Embryonic facial prominence (tissue), 1 donor: ENCODE measurements around the gene LY6G6C.

Experiments used
- DNase-seq: peaks from one replicate; pipeline ENCODE4 v3.0.0-alpha.2; 2016; ENCODE audit errors: extremely low spot score

The LY6G6C gene

DNA sequence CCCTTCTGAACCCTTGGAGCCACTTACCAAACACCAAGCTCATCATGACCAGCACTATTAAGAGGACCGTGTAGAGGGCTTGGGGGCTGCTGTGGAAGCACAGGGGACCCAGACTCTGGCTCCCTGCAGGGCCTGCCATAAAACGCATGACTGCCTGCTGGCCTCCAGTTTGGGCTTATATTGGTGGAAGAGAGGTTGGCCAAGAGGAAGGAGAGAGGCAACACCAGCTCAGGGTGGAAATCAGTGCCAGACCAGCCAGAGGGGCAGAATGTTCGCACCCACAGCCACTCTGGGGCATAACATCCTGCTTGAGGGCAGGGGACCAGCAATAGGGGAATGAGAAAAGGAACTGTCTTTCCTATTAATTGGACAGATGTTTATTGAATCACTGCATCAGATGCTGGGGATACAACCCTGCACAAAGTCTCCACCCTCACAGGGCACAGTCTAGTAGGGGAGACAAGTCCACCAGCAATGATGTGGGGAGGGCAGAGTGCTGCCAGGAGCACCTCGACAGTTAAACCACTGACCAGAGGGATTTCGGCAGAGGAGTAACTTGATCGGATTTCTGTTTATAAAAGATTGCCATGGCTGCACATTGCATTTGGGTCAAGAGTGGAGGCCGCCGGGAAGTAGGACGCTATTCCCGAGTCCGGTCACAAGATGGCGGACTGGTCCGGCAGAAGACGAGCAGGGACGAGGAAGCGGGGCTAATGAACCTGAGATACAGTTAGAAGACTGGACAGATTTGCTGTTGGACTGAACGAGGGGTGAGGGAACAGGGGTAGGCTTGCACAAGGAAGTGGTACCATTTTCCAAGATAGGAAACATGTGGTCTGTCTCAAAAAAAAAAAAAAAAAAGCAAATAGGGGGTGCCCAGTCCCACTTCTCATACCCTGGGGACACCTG lies 41.1 kb downstream of the LY6G6C start, which contains the start of gene LY6G5C:
TSS of gene LY6G5C (minus strand) at position 842 of the 909 bp plus-strand sequence. CDS start at position 148, 694 bp downstream.
- DNase-seq, result peak; percentile 76

DNA sequence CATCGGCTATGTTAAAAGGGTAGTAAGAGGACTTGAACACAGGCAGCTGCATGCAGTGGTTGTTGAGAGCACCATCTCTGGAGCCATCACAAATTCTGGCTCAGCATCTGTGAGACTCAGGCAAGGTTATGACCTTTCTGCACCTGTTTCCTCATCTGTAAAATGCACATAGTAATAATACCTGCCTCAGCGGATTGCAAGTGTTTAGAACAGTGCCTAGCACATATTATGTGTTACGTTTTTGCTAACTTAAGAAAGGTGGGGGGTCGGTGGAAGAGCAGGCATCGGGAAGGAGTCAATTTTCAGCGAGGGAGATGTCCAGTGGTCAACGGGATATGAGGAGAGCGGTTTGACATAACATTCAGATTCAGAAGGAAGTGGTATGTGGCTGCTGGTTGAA lies 43.6 kb downstream of the LY6G6C start:
- DNase-seq, result no peak

DNA sequence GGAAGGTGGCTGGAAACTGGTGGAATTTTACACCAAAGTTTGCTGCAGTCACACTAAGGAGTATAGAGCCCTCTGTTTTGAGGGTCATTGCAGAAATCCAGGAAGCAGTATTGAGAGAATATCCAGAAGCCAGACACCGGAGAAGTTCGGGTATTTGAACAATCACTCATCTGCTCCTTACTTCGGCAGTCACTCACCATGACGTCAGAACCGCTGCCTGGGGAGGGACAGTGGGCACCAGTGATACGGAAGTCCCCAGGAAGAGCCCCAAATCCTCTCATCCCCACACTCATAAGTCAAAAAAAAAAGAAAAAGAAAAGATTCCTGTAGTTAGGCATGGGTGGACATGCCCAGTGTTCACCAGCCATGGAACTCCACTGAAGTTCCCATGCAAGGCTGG lies 44.6 kb downstream of the LY6G6C start:
- no peak for DNase-seq

DNA sequence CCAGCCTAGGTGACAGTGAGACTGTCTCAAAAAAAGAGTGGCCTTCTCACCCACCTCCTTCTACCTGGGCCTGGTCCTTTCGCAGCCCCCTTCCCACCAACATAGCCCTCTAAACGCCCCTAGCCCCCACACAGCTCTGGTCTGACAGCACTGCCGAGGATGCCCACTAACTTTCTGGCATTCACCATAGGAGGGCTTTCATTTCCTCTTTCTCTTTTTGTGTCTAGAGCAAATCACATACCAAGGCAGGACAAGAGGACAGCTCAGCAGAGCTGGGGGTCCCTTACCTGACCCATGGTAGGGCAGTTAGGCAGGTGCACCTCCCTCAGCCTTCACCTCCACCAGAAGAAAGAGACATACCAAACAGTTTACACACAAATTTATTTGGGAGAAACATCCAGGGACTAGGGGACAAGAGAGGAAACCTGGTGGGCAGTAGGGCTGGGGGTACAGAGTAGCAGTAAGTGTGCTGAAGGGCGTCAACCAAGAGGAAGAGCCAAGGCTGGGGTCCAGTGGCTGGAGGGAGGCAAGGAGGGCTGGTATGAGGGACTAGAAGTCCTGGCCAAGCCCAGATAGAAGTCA lies 45.1 kb downstream of the LY6G6C start:
- no peak for DNase-seq

DNA sequence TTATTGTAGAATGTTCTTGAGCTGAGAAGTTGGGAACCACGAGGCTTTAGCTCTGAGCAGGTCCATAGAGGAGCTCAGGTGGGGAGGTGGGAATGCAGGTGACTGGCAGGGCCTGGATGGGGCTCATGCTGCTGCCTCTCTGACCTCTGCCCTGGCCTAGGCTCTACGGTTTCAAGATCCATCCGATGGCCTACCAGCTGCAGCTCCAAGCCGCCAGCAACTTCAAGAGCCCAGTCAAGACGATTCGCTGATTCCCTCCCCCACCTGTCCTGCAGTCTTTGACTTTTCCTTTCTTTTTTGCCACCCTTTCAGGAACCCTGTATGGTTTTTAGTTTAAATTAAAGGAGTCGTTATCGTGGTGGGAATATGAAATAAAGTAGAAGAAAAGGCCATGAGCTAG lies 51.9 kb downstream of the LY6G6C start, which contains the start of gene LY6G5B:
TSS of gene LY6G5B (plus strand) at position 301 of the 400 bp plus-strand sequence. CDS start 975 bp downstream, outside the sequence.
- DNase-seq, result no peak
